ENCODE results near the gene SYNDIG1L. TPM values are rescaled to one million over a fixed set of nuclear protein-coding genes. Genes with fewer than 3 reads are reported as not detected.

SYNDIG1L gene
- polyA plus RNA-seq (2013, experiment 1 of 2): 0.41 TPM
- polyA plus RNA-seq (2013, experiment 2 of 2): 0.35 TPM

- WGBS, 2 experiments (ENCODE audit: insufficient coverage in 2 of 2): 1 to 9% methylated on average over 15 to 25 of the region's 33 CpGs
- H3K4me3 ChIP-seq (ENCODE audit: extremely low read depth, insufficient read depth, low read length, poor library complexity, severe bottlenecking): peak within 1 kb of the TSS; percentile 3
- H3K27ac ChIP-seq (ENCODE audit: low read depth, low read length, severe bottlenecking): no peak within 1 kb of the TSS
Measured at GRCh38 chr14:74426202-74426582, at the start of gene SYNDIG1L. TSS of gene SYNDIG1L (minus strand) at chr14:74426210. CDS start at chr14:74409744, 16,466 bp downstream.

DNA sequence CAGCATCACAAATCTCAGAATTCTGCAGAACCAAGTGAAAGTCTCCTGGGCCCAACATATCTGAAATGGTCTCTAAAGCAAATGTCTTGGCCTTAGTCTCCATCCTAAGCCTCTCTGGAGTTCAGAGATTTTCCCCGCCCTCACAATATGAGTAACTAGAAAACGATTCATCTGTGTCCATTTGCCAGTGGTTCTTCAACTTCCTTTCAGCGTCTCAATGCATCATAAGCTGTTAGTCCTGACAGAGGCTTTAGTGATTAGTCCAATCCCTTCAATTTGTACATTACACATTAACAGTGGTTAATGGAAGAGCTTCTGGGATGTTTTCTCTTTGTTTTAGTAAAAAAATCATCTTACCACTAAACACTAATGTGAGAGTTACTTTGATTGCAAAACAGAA, 49.7 kb upstream of the SYNDIG1L start:
- WGBS, 2 experiments (ENCODE audit: insufficient coverage in 2 of 2): 93 to 100% methylated on average over 1 to 3 of the region's 3 CpGs
- Histone ChIP-seq H3K4me3 (ENCODE audit: extremely low read depth, insufficient read depth, low read length, poor library complexity, severe bottlenecking) (no peak overlapping the region), H3K27ac (ENCODE audit: low read depth, low read length, severe bottlenecking) (no peak overlapping the region), H3K4me1 (ENCODE audit: control insufficient read depth, insufficient read depth, low read length, poor library complexity, severe bottlenecking) (no peaks in the 10 kb centered on the region), H3K9me3 (ENCODE audit: control insufficient read depth, low read length) (no peaks in the 10 kb centered on the region), H3K36me3 (ENCODE audit: control insufficient read depth, insufficient read depth, low read length) (peaks cover 44% of the 10 kb centered on the region)

More at GRCh38 chr14:74426202-74426582, at the start of gene SYNDIG1L:
- H3K36me3 ChIP-seq (ENCODE audit: control insufficient read depth, insufficient read depth, low read length): no peaks in the 10 kb centered on the region
- no peaks in the 10 kb centered on the region for H3K9me3 ChIP-seq (ENCODE audit: control insufficient read depth, low read length)
- no peaks in the 10 kb centered on the region for H3K4me1 ChIP-seq (ENCODE audit: control insufficient read depth, insufficient read depth, low read length, poor library complexity, severe bottlenecking)

DNA sequence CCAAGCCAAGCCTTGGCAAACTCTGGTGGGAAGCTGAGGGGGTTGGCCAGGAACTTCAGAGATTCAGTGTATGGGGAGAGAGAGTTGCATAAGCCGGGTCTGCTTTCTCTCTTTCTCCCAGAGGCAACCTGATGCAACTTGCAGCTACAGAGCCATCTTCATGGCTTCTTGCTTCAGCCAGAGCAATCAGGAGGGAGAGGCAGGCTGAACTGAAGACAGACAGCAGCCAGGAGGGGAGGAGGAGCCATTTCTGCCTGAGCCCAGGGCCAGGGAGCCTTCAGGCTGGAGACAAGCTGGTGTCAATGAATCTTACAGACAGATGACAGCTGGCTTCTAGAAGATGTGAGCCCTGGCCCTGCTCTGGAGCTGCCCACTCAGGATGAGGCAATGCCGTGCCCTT, 48.4 kb upstream of the SYNDIG1L start:
- Histone ChIP-seq H3K4me3 (ENCODE audit: extremely low read depth, insufficient read depth, low read length, poor library complexity, severe bottlenecking) (no peak overlapping the region), H3K9me3 (ENCODE audit: control insufficient read depth, low read length) (no peaks in the 10 kb centered on the region), H3K36me3 (ENCODE audit: control insufficient read depth, insufficient read depth, low read length) (peaks cover 31% of the 10 kb centered on the region), H3K27ac (ENCODE audit: low read depth, low read length, severe bottlenecking) (peak overlapping the region; percentile 1), H3K4me1 (ENCODE audit: control insufficient read depth, insufficient read depth, low read length, poor library complexity, severe bottlenecking) (no peaks in the 10 kb centered on the region)
- 83 to 93% methylated on average over 1 to 2 of the region's 2 CpGs for WGBS, 2 experiments (ENCODE audit: insufficient coverage in 2 of 2)

DNA sequence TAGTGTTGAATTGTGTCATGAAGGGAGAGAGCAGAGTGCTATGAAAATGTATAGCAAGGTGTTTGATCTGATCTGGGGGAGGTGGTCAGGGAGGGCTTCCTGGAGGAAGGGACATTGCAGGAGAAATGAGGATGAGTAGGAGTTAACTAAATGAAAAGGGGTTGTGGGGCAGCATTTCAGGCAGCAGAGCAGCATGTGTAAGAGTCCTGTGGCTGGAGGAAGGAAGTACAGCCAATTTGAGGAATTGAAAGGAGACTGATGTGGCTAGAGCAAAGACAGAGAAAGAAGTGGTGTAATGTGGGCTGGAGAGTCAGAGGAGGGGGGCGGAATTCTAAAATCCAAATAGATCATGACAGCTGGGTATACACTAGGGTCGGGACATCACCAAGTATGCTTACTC, 46.6 kb upstream of the SYNDIG1L start:
- H3K4me1 ChIP-seq (ENCODE audit: control insufficient read depth, insufficient read depth, low read length, poor library complexity, severe bottlenecking): no peaks in the 10 kb centered on the region
- H3K4me3 ChIP-seq (ENCODE audit: extremely low read depth, insufficient read depth, low read length, poor library complexity, severe bottlenecking): no peak overlapping the region
- H3K27ac ChIP-seq (ENCODE audit: low read depth, low read length, severe bottlenecking): no peak overlapping the region
- no peaks in the 10 kb centered on the region for H3K9me3 ChIP-seq (ENCODE audit: control insufficient read depth, low read length)
- H3K36me3 ChIP-seq (ENCODE audit: control insufficient read depth, insufficient read depth, low read length): peaks cover 26% of the 10 kb centered on the region
- WGBS, 2 experiments (ENCODE audit: insufficient coverage in 2 of 2): 88 to 100% methylated on average over 1 to 2 of the region's 2 CpGs

- no peak overlapping the region for H3K27ac ChIP-seq (ENCODE audit: low read depth, low read length, severe bottlenecking)
- H3K9me3 ChIP-seq (ENCODE audit: control insufficient read depth, low read length): no peaks in the 10 kb centered on the region
- 90 to 100% methylated on average over 4 to 7 of the region's 7 CpGs for WGBS, 2 experiments (ENCODE audit: insufficient coverage in 2 of 2)
Measured at GRCh38 chr14:74469548-74470518, 43.8 kb upstream of the SYNDIG1L start.

GRCh38 chr14:74468513-74468912, 42.5 kb upstream of the SYNDIG1L start:
- no peak overlapping the region for H3K4me3 ChIP-seq (ENCODE audit: extremely low read depth, insufficient read depth, low read length, poor library complexity, severe bottlenecking)
- no peaks in the 10 kb centered on the region for H3K9me3 ChIP-seq (ENCODE audit: control insufficient read depth, low read length)
- H3K36me3 ChIP-seq (ENCODE audit: control insufficient read depth, insufficient read depth, low read length): peaks cover 16% of the 10 kb centered on the region
- WGBS, 2 experiments (ENCODE audit: insufficient coverage in 2 of 2): 96 to 100% methylated on average over 1 to 3 of the region's 3 CpGs
- no peaks in the 10 kb centered on the region for H3K4me1 ChIP-seq (ENCODE audit: control insufficient read depth, insufficient read depth, low read length, poor library complexity, severe bottlenecking)
- H3K27ac ChIP-seq (ENCODE audit: low read depth, low read length, severe bottlenecking): no peak overlapping the region

More at GRCh38 chr14:74469548-74470518, 43.8 kb upstream of the SYNDIG1L start:
- H3K36me3 ChIP-seq (ENCODE audit: control insufficient read depth, insufficient read depth, low read length): peaks cover 26% of the 10 kb centered on the region
- no peak overlapping the region for H3K4me3 ChIP-seq (ENCODE audit: extremely low read depth, insufficient read depth, low read length, poor library complexity, severe bottlenecking)
- H3K4me1 ChIP-seq (ENCODE audit: control insufficient read depth, insufficient read depth, low read length, poor library complexity, severe bottlenecking): no peaks in the 10 kb centered on the region

GRCh38 chr14:74465335-74465734, 39.3 kb upstream of the SYNDIG1L start:
- H3K9me3 ChIP-seq (ENCODE audit: control insufficient read depth, low read length): no peaks in the 10 kb centered on the region
- 100% methylated on average over 1 of the region's 2 CpGs; no CpG with 5 or more reads in 1 of the 2 experiments for WGBS, 2 experiments (ENCODE audit: insufficient coverage in 2 of 2)

DNA sequence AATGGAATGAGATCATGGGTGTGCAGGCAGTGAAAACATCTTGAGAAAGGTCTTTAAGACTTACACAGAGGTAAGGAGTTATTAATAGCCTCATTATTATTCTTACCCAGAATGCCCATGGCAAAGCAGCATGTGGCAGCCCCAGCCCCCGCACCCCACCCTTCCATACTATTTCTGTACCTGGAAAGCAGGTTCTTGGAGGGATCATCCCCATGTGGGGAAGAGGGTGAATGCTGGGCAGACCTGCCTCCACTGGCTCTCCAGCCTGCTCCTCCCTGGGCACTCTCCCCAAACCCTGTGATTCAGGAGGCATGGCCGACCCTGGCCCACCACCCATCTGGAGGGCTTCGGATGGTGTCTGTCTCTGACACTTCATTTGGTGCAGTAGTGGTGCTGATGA, 38.8 kb upstream of the SYNDIG1L start:
- 93 to 100% methylated on average over 2 of the region's 3 CpGs for WGBS, 2 experiments (ENCODE audit: insufficient coverage in 2 of 2)
- H3K4me1 ChIP-seq (ENCODE audit: control insufficient read depth, insufficient read depth, low read length, poor library complexity, severe bottlenecking): no peaks in the 10 kb centered on the region
- H3K36me3 ChIP-seq (ENCODE audit: control insufficient read depth, insufficient read depth, low read length): no peaks in the 10 kb centered on the region
- no peaks in the 10 kb centered on the region for H3K9me3 ChIP-seq (ENCODE audit: control insufficient read depth, low read length)
- no peak overlapping the region for H3K4me3 ChIP-seq (ENCODE audit: extremely low read depth, insufficient read depth, low read length, poor library complexity, severe bottlenecking)
- H3K27ac ChIP-seq (ENCODE audit: low read depth, low read length, severe bottlenecking): no peak overlapping the region

More at GRCh38 chr14:74465335-74465734, 39.3 kb upstream of the SYNDIG1L start:
- Histone ChIP-seq H3K4me3 (ENCODE audit: extremely low read depth, insufficient read depth, low read length, poor library complexity, severe bottlenecking) (no peak overlapping the region), H3K4me1 (ENCODE audit: control insufficient read depth, insufficient read depth, low read length, poor library complexity, severe bottlenecking) (no peaks in the 10 kb centered on the region), H3K27ac (ENCODE audit: low read depth, low read length, severe bottlenecking) (no peak overlapping the region), H3K36me3 (ENCODE audit: control insufficient read depth, insufficient read depth, low read length) (no peaks in the 10 kb centered on the region)

DNA sequence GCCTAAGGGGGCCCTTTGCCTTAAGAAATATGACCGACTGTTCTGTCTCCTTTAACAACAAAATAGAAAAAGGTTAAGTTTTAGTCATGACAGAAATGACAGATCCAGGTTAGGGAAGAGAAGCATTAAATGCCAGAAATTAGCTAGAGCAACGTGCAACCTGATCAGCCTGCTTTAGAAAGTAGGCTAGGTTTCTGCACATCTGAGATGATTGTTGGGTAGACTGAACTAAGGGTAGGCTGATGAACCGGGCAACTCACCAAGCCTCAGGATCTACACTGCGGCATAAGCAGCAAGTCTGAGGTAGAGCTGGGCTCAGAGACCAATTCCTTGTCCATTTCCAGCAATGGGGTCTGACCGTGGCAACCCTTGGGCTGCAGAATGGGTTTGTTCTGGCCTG, 37.7 kb upstream of the SYNDIG1L start:
- H3K9me3 ChIP-seq (ENCODE audit: control insufficient read depth, low read length): no peaks in the 10 kb centered on the region

GRCh38 chr14:74462993-74463392, 37.0 kb upstream of the SYNDIG1L start:
- no peaks in the 10 kb centered on the region for H3K36me3 ChIP-seq (ENCODE audit: control insufficient read depth, insufficient read depth, low read length)
- no peaks in the 10 kb centered on the region for H3K9me3 ChIP-seq (ENCODE audit: control insufficient read depth, low read length)
- H3K27ac ChIP-seq (ENCODE audit: low read depth, low read length, severe bottlenecking): no peak overlapping the region
- no peaks in the 10 kb centered on the region for H3K4me1 ChIP-seq (ENCODE audit: control insufficient read depth, insufficient read depth, low read length, poor library complexity, severe bottlenecking)
- no peak overlapping the region for H3K4me3 ChIP-seq (ENCODE audit: extremely low read depth, insufficient read depth, low read length, poor library complexity, severe bottlenecking)
- 79 to 93% methylated on average over 3 of the region's 3 CpGs for WGBS, 2 experiments (ENCODE audit: insufficient coverage in 2 of 2)

More for the DNA sequence above, 37.7 kb upstream of the SYNDIG1L start:
- Histone ChIP-seq H3K4me1 (ENCODE audit: control insufficient read depth, insufficient read depth, low read length, poor library complexity, severe bottlenecking) (no peaks in the 10 kb centered on the region), H3K4me3 (ENCODE audit: extremely low read depth, insufficient read depth, low read length, poor library complexity, severe bottlenecking) (no peak overlapping the region), H3K36me3 (ENCODE audit: control insufficient read depth, insufficient read depth, low read length) (no peaks in the 10 kb centered on the region), H3K27ac (ENCODE audit: low read depth, low read length, severe bottlenecking) (no peak overlapping the region)
- WGBS, 2 experiments (ENCODE audit: insufficient coverage in 2 of 2): 84 to 89% methylated on average over 3 to 4 of the region's 5 CpGs

GRCh38 chr14:74459976-74460375, 34.0 kb upstream of the SYNDIG1L start:
- WGBS, 2 experiments (ENCODE audit: insufficient coverage in 2 of 2): 90 to 98% methylated on average over 6 of the region's 6 CpGs
- Histone ChIP-seq H3K36me3 (ENCODE audit: control insufficient read depth, insufficient read depth, low read length) (no peaks in the 10 kb centered on the region), H3K4me1 (ENCODE audit: control insufficient read depth, insufficient read depth, low read length, poor library complexity, severe bottlenecking) (no peaks in the 10 kb centered on the region), H3K4me3 (ENCODE audit: extremely low read depth, insufficient read depth, low read length, poor library complexity, severe bottlenecking) (no peak overlapping the region), H3K9me3 (ENCODE audit: control insufficient read depth, low read length) (peaks cover 2% of the 10 kb centered on the region), H3K27ac (ENCODE audit: low read depth, low read length, severe bottlenecking) (no peak overlapping the region)

Measured in mesodermal cell (in vitro differentiated cells).